NCI-H524 treated with DMSO at 0.1 percent for 48 hours (cell line): ENCODE data around the gene CBARP.
A peak's percentile ranks its signal among the peaks of the same experiment; 100 is the strongest.

Experiments used
- DNase-seq: peaks from one replicate; lab custom pipeline; 2025; lab: John Stamatoyannopoulos, UW

CBARP gene

GRCh38 chr19:1275260-1275975 lies 37.6 kb upstream of the CBARP start, which contains the start of gene FAM174C:
FAM174C (plus strand) TSS chr19:1275530; CDS start chr19:1275550, 20 bp downstream.
- peak; percentile 83 for DNase-seq

- DNase-seq, result no peak
These were observed 37.1 kb upstream of the CBARP start for GRCh38 chr19:1274852-1275259.

- no peak for DNase-seq
These were observed 36.5 kb upstream of the CBARP start for GRCh38 chr19:1274081-1274851.

- no peak for DNase-seq
These were observed 35.6 kb upstream of the CBARP start for GRCh38 chr19:1273263-1274041.

GRCh38 chr19:1272423-1273262 lies 34.8 kb upstream of the CBARP start:
- no peak for DNase-seq

- DNase-seq, result no peak
These were observed 34.0 kb upstream of the CBARP start for GRCh38 chr19:1271528-1272422.

GRCh38 chr19:1270854-1271527 lies 33.2 kb upstream of the CBARP start:
- no peak for DNase-seq

- no peak for DNase-seq
These were observed 32.5 kb upstream of the CBARP start for GRCh38 chr19:1270213-1270853.

- peak; percentile 29 for DNase-seq
These were observed 31.8 kb upstream of the CBARP start for GRCh38 chr19:1269478-1270212.

GRCh38 chr19:1269065-1269477 lies 31.3 kb upstream of the CBARP start, which contains the start of gene CIRBP:
CIRBP (plus strand) TSS chr19:1269332; CDS start chr19:1270934, 1,602 bp downstream.
- DNase-seq, result peak; percentile 91

- DNase-seq, result no peak
These were observed 30.6 kb upstream of the CBARP start for GRCh38 chr19:1268226-1269064.

GRCh38 chr19:1267477-1268225 lies 29.8 kb upstream of the CBARP start:
- DNase-seq, result no peak

- DNase-seq, result no peak
These were observed 29.2 kb upstream of the CBARP start for GRCh38 chr19:1266916-1267476.

- no peak for DNase-seq
These were observed 28.5 kb upstream of the CBARP start for GRCh38 chr19:1266129-1266915.

GRCh38 chr19:1265615-1266128 lies 27.9 kb upstream of the CBARP start:
- no peak for DNase-seq
